Subcutaneous abdominal adipose tissue (tissue), 5 donors: Measurements from ENCODE around the gene KIF16B.

Experiments
- H3K27ac ChIP-seq: one replicate; pipeline ENCODE4 v1.7.0; 2013; ENCODE audit warnings: low read depth, mild to moderate bottlenecking, inconsistent platforms, low read length, moderate library complexity
- H3K27me3 ChIP-seq, 5 donors: one replicate each; pipeline ENCODE4 v1.7.0; 2013; ENCODE audit warnings: low read length in 5 of 5, inconsistent platforms in 1 of 5; ENCODE audit not compliant: control insufficient read depth in 5 of 5, insufficient read depth in 4 of 5
- H3K36me3 ChIP-seq, 5 donors: one replicate each; pipeline ENCODE4 v1.7.0; 2013; ENCODE audit warnings: low read length in 5 of 5; ENCODE audit not compliant: control insufficient read depth in 5 of 5, insufficient read depth in 5 of 5
- H3K4me1 ChIP-seq, 5 donors: one replicate each; pipeline ENCODE4 v1.7.0; 2013; ENCODE audit warnings: low read length in 5 of 5, mild to moderate bottlenecking in 3 of 5, moderate library complexity in 1 of 5; ENCODE audit not compliant: control insufficient read depth in 5 of 5, insufficient read depth in 5 of 5
- H3K4me3 ChIP-seq, 5 donors: one replicate each; pipeline ENCODE4 v1.7.0; 2013; ENCODE audit warnings: low read length in 5 of 5, low read depth in 1 of 5
- H3K9ac ChIP-seq, 5 donors: one replicate each; pipeline ENCODE4 v1.7.0; 2013; ENCODE audit warnings: low read length in 5 of 5, mild to moderate bottlenecking in 4 of 5, moderate library complexity in 3 of 5
- H3K9me3 ChIP-seq, 5 donors: one replicate each; pipeline ENCODE4 v1.7.0; 2013; ENCODE audit warnings: low read length in 5 of 5; ENCODE audit not compliant: control insufficient read depth in 5 of 5
- donor health status: healthy.
- donor health status: healthy.
- donor health status: healthy.
- donor health status: healthy.
- donor health status: healthy.

KIF16B gene

DNA sequence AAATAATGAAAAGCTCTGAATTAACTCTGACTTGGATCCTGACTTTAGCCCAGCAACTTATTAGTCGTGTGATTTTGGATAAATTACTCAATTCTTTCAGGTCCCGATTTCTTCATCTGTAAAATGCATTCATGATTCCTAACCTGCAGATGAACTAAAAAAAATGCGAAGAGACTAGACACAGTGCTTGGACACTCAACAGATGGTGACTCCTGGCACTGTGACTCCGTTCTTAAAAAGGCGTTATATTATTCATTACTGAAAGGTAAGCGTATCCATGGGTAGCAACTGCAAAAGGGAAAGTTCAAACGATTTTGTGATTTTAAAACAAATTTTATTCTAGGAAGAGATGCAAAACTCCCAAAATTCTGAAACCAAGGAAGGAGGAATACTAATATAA is 226.3 kb downstream of the KIF16B start:
- H3K4me1 ChIP-seq: peaks cover 0 to 6% (median 0%) of the 10 kb centered on the region in 5 donors
- no peak overlapping the region for H3K27ac ChIP-seq
- peaks cover 0 to 20% (median 9%) of the 10 kb centered on the region in 5 donors for H3K36me3 ChIP-seq
- H3K27me3 ChIP-seq: no peaks in the 10 kb centered on the region
- no peak overlapping the region for H3K9ac ChIP-seq
- no peak overlapping the region for H3K4me3 ChIP-seq
- H3K9me3 ChIP-seq: no peaks in the 10 kb centered on the region

GRCh38 chr20:16337707-16338106 is 235.5 kb downstream of the KIF16B start:
- peaks cover 0 to 10% (median 0%) of the 10 kb centered on the region in 5 donors for H3K9me3 ChIP-seq
- H3K4me1 ChIP-seq: no peaks in the 10 kb centered on the region
- no peak overlapping the region for H3K27ac ChIP-seq
- H3K36me3 ChIP-seq: peaks cover 4 to 25% (median 20%) of the 10 kb centered on the region in 5 donors
- H3K9ac ChIP-seq: no peak overlapping the region
- no peaks in the 10 kb centered on the region for H3K27me3 ChIP-seq
- H3K4me3 ChIP-seq: no peak overlapping the region

- Histone ChIP-seq H3K4me1 (peaks cover 0 to 5% (median 0%) of the 10 kb centered on the region in 5 donors), H3K4me3 (no peak overlapping the region), H3K9me3 (no peaks in the 10 kb centered on the region), H3K27ac (no peak overlapping the region), H3K36me3 (peaks cover 6 to 12% (median 9%) of the 10 kb centered on the region in 5 donors), H3K9ac (no peak overlapping the region), H3K27me3 (no peaks in the 10 kb centered on the region)
Measured at GRCh38 chr20:16327606-16328005, 245.6 kb downstream of the KIF16B start.

- Histone ChIP-seq H3K27ac (no peak overlapping the region), H3K27me3 (no peaks in the 10 kb centered on the region), H3K4me3 (no peak overlapping the region), H3K36me3 (peaks cover 0 to 3% (median 0%) of the 10 kb centered on the region in 5 donors), H3K4me1 (peaks cover 0 to 5% (median 0%) of the 10 kb centered on the region in 5 donors), H3K9ac (no peak overlapping the region), H3K9me3 (no peaks in the 10 kb centered on the region)
Measured at GRCh38 chr20:16321291-16321690, 252.0 kb downstream of the KIF16B start.

DNA sequence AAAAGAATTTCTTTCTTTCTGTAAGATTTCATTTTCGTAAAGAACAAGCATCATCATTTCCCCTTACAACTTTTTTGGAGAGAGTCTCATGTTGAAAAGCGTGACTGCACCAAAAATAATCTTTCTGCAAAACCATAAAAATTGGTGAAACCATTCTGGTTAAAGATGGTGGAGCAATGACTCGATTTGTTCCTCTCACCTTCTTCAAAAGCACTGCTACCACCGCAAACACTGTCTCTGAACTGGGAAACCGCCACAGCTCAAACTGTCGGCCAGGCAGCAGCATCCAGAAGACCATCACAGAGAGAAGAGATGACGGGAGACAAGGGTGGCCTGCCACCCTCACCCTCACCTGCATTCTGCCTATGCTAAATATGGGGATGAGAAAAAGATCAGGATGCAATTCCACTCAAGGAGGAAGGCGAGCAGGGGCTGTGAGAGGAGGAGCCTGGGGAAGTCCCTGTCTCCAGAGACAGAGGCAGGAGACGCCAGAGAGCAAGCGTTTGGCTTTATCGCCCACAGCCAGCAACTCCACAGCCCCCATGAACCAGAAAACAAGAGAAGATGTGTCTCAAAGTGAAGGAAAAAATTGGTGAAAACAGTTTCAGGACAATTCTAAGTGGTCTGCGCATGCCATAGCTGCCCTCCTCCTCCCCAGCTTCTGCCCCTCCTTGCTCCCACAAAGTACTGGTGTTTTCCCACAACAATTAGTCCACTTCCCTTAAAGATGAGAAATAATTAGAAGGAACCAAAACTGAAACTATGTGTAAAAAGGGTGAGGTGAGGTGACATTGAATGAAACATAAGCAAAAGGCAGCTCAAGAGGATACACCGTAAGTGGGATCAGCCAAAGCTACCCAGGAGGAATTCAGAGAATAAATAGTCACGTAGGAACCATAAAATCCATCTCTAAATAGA is 255.5 kb downstream of the KIF16B start:
- peak overlapping the region in 1 of 5 donors; percentile 38 for H3K9ac ChIP-seq
- no peak overlapping the region for H3K27ac ChIP-seq
- no peaks in the 10 kb centered on the region for H3K27me3 ChIP-seq
- peak overlapping the region in 4 of 5 donors; percentile 7 to 49 (median 36) for H3K4me3 ChIP-seq
- H3K4me1 ChIP-seq: no peaks in the 10 kb centered on the region
- no peaks in the 10 kb centered on the region for H3K9me3 ChIP-seq
- H3K36me3 ChIP-seq: peaks cover 0 to 20% (median 6%) of the 10 kb centered on the region in 5 donors

DNA sequence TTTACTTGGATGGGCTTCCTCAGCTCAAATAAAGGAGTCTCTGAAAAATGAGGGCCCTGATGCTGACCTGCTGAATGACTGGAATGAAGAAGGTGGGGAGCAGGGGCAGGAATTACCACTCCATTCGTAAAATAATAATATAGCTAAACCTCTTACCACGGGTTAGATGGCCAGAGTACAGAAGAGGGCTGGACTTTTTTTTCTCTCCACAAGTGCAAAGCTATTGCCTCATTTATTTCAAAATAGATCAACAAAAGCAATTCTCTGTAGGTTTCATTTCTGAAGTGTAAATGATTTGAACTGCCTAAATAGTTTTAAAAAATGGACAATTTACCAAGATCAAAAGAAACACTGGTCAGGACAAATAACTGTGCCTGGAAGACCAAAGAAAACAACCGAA is 256.7 kb downstream of the KIF16B start:
- Histone ChIP-seq H3K9me3 (no peaks in the 10 kb centered on the region), H3K4me3 (no peak overlapping the region), H3K4me1 (no peaks in the 10 kb centered on the region), H3K27ac (no peak overlapping the region), H3K27me3 (no peaks in the 10 kb centered on the region), H3K36me3 (peaks cover under 1 to 21% (median 6%) of the 10 kb centered on the region in 5 donors), H3K9ac (peak overlapping the region in 1 of 5 donors; percentile 3)

DNA sequence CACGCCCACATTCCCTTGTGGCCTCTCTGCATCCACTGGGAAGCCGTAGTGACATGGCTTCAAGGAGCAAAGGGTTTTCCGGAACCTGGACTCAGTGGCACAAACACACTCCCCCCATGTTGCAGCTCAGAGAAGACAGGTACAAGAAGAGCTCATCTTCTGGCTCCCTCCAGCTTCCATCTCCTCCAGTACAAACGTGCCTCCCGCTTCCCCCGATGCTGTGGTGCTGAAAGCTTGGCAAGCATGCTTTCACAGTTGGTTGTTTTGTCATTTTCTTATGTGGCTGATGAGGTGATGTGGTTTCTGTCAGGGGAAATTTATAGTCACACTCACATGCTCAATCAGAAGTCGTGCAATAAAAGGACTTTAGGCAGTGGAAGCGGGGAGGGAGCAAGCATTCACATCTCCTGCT is 258.5 kb downstream of the KIF16B start:
- no peak overlapping the region for H3K27ac ChIP-seq
- peaks cover 3 to 29% (median 10%) of the 10 kb centered on the region in 5 donors for H3K36me3 ChIP-seq
- H3K4me1 ChIP-seq: no peaks in the 10 kb centered on the region
- no peaks in the 10 kb centered on the region for H3K27me3 ChIP-seq
- no peak overlapping the region for H3K9ac ChIP-seq
- H3K9me3 ChIP-seq: no peaks in the 10 kb centered on the region
- no peak overlapping the region for H3K4me3 ChIP-seq

- H3K27ac ChIP-seq: no peak overlapping the region
Measured at GRCh38 chr20:16314320-16314719, 258.9 kb downstream of the KIF16B start.

GRCh38 chr20:16313917-16314316 is 259.3 kb downstream of the KIF16B start:
- no peak overlapping the region for H3K27ac ChIP-seq
- peaks cover 3 to 29% (median 10%) of the 10 kb centered on the region in 5 donors for H3K36me3 ChIP-seq
- H3K4me1 ChIP-seq: peaks cover 0 to 5% (median 0%) of the 10 kb centered on the region in 5 donors
- no peak overlapping the region for H3K4me3 ChIP-seq
- H3K27me3 ChIP-seq: no peaks in the 10 kb centered on the region
- no peaks in the 10 kb centered on the region for H3K9me3 ChIP-seq
- H3K9ac ChIP-seq: no peak overlapping the region

More at GRCh38 chr20:16314320-16314719, 258.9 kb downstream of the KIF16B start:
- no peak overlapping the region for H3K9ac ChIP-seq
- H3K36me3 ChIP-seq: peaks cover 3 to 29% (median 10%) of the 10 kb centered on the region in 5 donors
- peaks cover 0 to under 1% (median 0%) of the 10 kb centered on the region in 5 donors for H3K4me1 ChIP-seq
- H3K4me3 ChIP-seq: no peak overlapping the region
- no peaks in the 10 kb centered on the region for H3K9me3 ChIP-seq
- no peaks in the 10 kb centered on the region for H3K27me3 ChIP-seq

DNA sequence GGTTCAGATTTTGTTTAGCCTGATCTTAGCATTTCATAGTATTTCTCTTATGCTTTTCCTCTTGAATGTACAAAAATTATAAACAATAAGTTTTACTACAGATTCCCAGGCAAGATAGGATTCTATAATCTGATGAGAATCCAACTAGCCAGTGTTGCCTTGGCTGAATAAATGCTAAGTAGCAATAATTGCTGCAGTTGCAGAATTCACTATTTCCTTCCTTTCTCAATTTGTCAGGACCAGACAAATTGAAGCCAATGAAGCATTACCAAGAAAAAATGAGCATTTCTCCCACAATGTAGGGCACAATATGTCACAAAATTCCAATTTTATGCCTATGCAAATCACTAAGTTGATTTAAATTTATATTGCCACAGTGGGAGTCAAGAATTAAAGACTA is 260.2 kb downstream of the KIF16B start:
- H3K9me3 ChIP-seq: no peaks in the 10 kb centered on the region
- H3K4me1 ChIP-seq: peaks cover 0 to 5% (median 0%) of the 10 kb centered on the region in 5 donors
- H3K9ac ChIP-seq: no peak overlapping the region
- peaks cover 3 to 29% (median 10%) of the 10 kb centered on the region in 5 donors for H3K36me3 ChIP-seq
- H3K27me3 ChIP-seq: no peaks in the 10 kb centered on the region
- H3K27ac ChIP-seq: no peak overlapping the region
- no peak overlapping the region for H3K4me3 ChIP-seq
